HEK293 (cell line): Measurements from ENCODE around the gene YIF1B.

Experiments used
- ELK4 ChIP-seq: IDR thresholded peaks from 2 replicates; pipeline ENCODE4 v1.6.1; 2011; ENCODE audit warnings: mild to moderate bottlenecking, low read depth, low read length, borderline replicate concordance
- FEZF1 ChIP-seq: fragments of 450-650 bp; formaldehyde crosslinking; IDR thresholded peaks from 2 replicates; pipeline ENCODE4 v1.5.1; 2016; ENCODE audit warnings: missing biosample characterization, missing genetic modification characterization
- GLI2 ChIP-seq: fragments of 450-650 bp; formaldehyde crosslinking; IDR thresholded peaks from 2 replicates; pipeline ENCODE4; 2017; ENCODE audit warnings: missing biosample characterization, missing genetic modification characterization, low read depth, borderline replicate concordance
- KLF1 ChIP-seq: fragments of 450-650 bp; formaldehyde crosslinking; IDR thresholded peaks from 2 replicates; pipeline ENCODE4 v1.5.1; 2016; ENCODE audit warnings: missing biosample characterization, missing genetic modification characterization
- KLF17 ChIP-seq: fragments of 450-650 bp; formaldehyde crosslinking; IDR thresholded peaks from 2 replicates; pipeline ENCODE4 v1.5.1; 2016; ENCODE audit warnings: missing biosample characterization, missing genetic modification characterization
- PATZ1 ChIP-seq: fragments of 450-650 bp; formaldehyde crosslinking; IDR thresholded peaks from 2 replicates; pipeline ENCODE4 v1.5.1; 2016; ENCODE audit warnings: missing biosample characterization, missing genetic modification characterization
- PRDM4 ChIP-seq: fragments of 450-650 bp; formaldehyde crosslinking; IDR thresholded peaks from 2 replicates; pipeline ENCODE4 v1.5.1; 2017; ENCODE audit warnings: missing biosample characterization, missing genetic modification characterization
- RBAK ChIP-seq: fragments of 450-650 bp; formaldehyde crosslinking; IDR thresholded peaks from 2 replicates; pipeline ENCODE4 v1.5.1; 2016; ENCODE audit warnings: missing biosample characterization, missing genetic modification characterization
- SETDB1 ChIP-seq: IDR thresholded peaks from one replicate; pipeline ENCODE4 v1.6.1; 2017; ENCODE audit warnings: mild to moderate bottlenecking, low read length, moderate library complexity, mixed read lengths; ENCODE audit not compliant: insufficient read length
- SP7 ChIP-seq: fragments of 450-650 bp; formaldehyde crosslinking; IDR thresholded peaks from 2 replicates; pipeline ENCODE4 v1.5.1; 2016; ENCODE audit warnings: missing biosample characterization, missing genetic modification characterization
- WT1 ChIP-seq: fragments of 450-650 bp; formaldehyde crosslinking; IDR thresholded peaks from 2 replicates; pipeline ENCODE4 v1.5.1; 2016; ENCODE audit warnings: missing biosample characterization, missing genetic modification characterization
- ZBTB44 ChIP-seq: fragments of 450-650 bp; IDR thresholded peaks from 2 replicates; pipeline ENCODE4 v1.5.1; 2018; ENCODE audit warnings: missing biosample characterization, mild to moderate bottlenecking, missing genetic modification characterization
- ZNF121 ChIP-seq: fragments of 450-650 bp; formaldehyde crosslinking; IDR thresholded peaks from 2 replicates; pipeline ENCODE4 v1.5.1; 2016; ENCODE audit warnings: missing biosample characterization, missing genetic modification characterization
- ZNF146 ChIP-seq: fragments of 450-650 bp; formaldehyde crosslinking; IDR thresholded peaks from 2 replicates; pipeline ENCODE4 v1.5.1; 2016; ENCODE audit warnings: missing biosample characterization, missing genetic modification characterization
- ZNF169 ChIP-seq: fragments of 450-650 bp; formaldehyde crosslinking; IDR thresholded peaks from 2 replicates; pipeline ENCODE4 v1.5.1; 2016; ENCODE audit warnings: missing biosample characterization, missing genetic modification characterization
- ZNF174 ChIP-seq: fragments of 450-650 bp; formaldehyde crosslinking; IDR thresholded peaks from 2 replicates; pipeline ENCODE4 v1.5.0; 2017; ENCODE audit warnings: missing biosample characterization, mild to moderate bottlenecking, missing genetic modification characterization
- ZNF24 ChIP-seq: fragments of 450-650 bp; formaldehyde crosslinking; IDR thresholded peaks from 2 replicates; pipeline ENCODE4 v1.5.1; 2016; ENCODE audit warnings: missing biosample characterization, missing genetic modification characterization
- ZNF248 ChIP-seq: fragments of 450-650 bp; formaldehyde crosslinking; IDR thresholded peaks from 2 replicates; pipeline ENCODE4 v1.5.1; 2017; ENCODE audit warnings: missing biosample characterization, missing genetic modification characterization
- ZNF302 ChIP-seq: fragments of 450-650 bp; formaldehyde crosslinking; IDR thresholded peaks from 2 replicates; pipeline ENCODE4 v1.5.1; 2016; ENCODE audit warnings: missing biosample characterization, missing genetic modification characterization, low read depth
- ZNF335 ChIP-seq: fragments of 450-650 bp; formaldehyde crosslinking; conservative IDR thresholded peaks from 2 replicates; pipeline ENCODE4 v1.5.1; 2016; ENCODE audit warnings: missing biosample characterization, missing genetic modification characterization
- ZNF341 ChIP-seq: fragments of 450-650 bp; formaldehyde crosslinking; IDR thresholded peaks from 2 replicates; pipeline ENCODE4; 2016; ENCODE audit warnings: low read depth, missing biosample characterization, missing genetic modification characterization
- ZNF416 ChIP-seq: fragments of 450-650 bp; formaldehyde crosslinking; IDR thresholded peaks from 2 replicates; pipeline ENCODE4 v1.5.1; 2016; ENCODE audit warnings: missing biosample characterization, missing genetic modification characterization
- ZNF530 ChIP-seq: fragments of 450-650 bp; formaldehyde crosslinking; IDR thresholded peaks from 2 replicates; pipeline ENCODE4 v1.5.1; 2016; ENCODE audit warnings: low read depth, missing biosample characterization, missing genetic modification characterization
- ZNF610 ChIP-seq: fragments of 450-650 bp; formaldehyde crosslinking; IDR thresholded peaks from 2 replicates; pipeline ENCODE4 v1.5.1; 2016; ENCODE audit warnings: missing biosample characterization, missing genetic modification characterization, borderline replicate concordance
- ZNF621 ChIP-seq: fragments of 450-650 bp; formaldehyde crosslinking; IDR thresholded peaks from 2 replicates; pipeline ENCODE4 v1.5.1; 2017; ENCODE audit warnings: missing biosample characterization, missing genetic modification characterization
- ZNF624 ChIP-seq: fragments of 450-650 bp; formaldehyde crosslinking; IDR thresholded peaks from 2 replicates; pipeline ENCODE4 v1.5.1; 2017; ENCODE audit warnings: missing biosample characterization, missing genetic modification characterization
- ZNF639 ChIP-seq: fragments of 450-650 bp; formaldehyde crosslinking; IDR thresholded peaks from 2 replicates; pipeline ENCODE4 v1.5.1; 2016; ENCODE audit warnings: missing biosample characterization, missing genetic modification characterization
- ZNF654 ChIP-seq: fragments of 450-650 bp; formaldehyde crosslinking; IDR thresholded peaks from 2 replicates; pipeline ENCODE4 v1.5.1; 2016; ENCODE audit warnings: low read depth, missing biosample characterization, missing genetic modification characterization
- ZNF707 ChIP-seq: fragments of 450-650 bp; formaldehyde crosslinking; IDR thresholded peaks from 2 replicates; pipeline ENCODE4 v1.5.1; 2016; ENCODE audit warnings: missing biosample characterization, missing genetic modification characterization
- ZNF747 ChIP-seq: fragments of 450-650 bp; formaldehyde crosslinking; IDR thresholded peaks from 2 replicates; pipeline ENCODE4 v1.5.1; 2016; ENCODE audit warnings: missing biosample characterization, missing genetic modification characterization
- ZNF768 ChIP-seq: fragments of 450-650 bp; formaldehyde crosslinking; IDR thresholded peaks from 2 replicates; pipeline ENCODE4 v1.5.1; 2018; ENCODE audit warnings: missing biosample characterization, mild to moderate bottlenecking, missing genetic modification characterization

Gene YIF1B

GRCh38 chr19:38315657-38316476, at the start of gene YIF1B (continued):
- peak; percentile 79 for TF ChIP-seq KLF1
- TF ChIP-seq ZNF169 (tag by site-specific recombination) = no peak
- no peak for TF ChIP-seq ZNF248
- peak; percentile 74; the same call in 1 of the 2 replicates for TF ChIP-seq ZBTB44 (tag by site-specific recombination)
- TF ChIP-seq GLI2 (tag by site-specific recombination) = no peak
- no peak for TF ChIP-seq ZNF624 (tag by site-specific recombination)
- no peak for TF ChIP-seq ZNF621 (tag by site-specific recombination)
- TF ChIP-seq ZNF302 (tag by site-specific recombination) = no peak
- TF ChIP-seq ELK4 = no peak
- no peak for TF ChIP-seq ZNF121 (tag by site-specific recombination)
- peak; percentile 47; the same call in 1 of the 2 replicates for TF ChIP-seq ZNF639 (tag by site-specific recombination)
- TF ChIP-seq ZNF146 (tag by site-specific recombination) = no peak
- TF ChIP-seq ZNF768 = no peak
- 0 out of 2 replicates have a peak, but pooled peaks have one; percentile 35 for TF ChIP-seq ZNF610 (tag by site-specific recombination)
- no peak for TF ChIP-seq RBAK (tag by site-specific recombination)
- TF ChIP-seq PRDM4 = peak; percentile 79
- no peak for TF ChIP-seq FEZF1 (tag by site-specific recombination)
- no peak for TF ChIP-seq ZNF654 (tag by site-specific recombination)
- TF ChIP-seq SP7 (tag by site-specific recombination) = peak; percentile 76
- no peak for TF ChIP-seq SETDB1
- TF ChIP-seq WT1 = peak; percentile 47
- TF ChIP-seq ZNF416 (tag by site-specific recombination) = no peak
- TF ChIP-seq ZNF747 (tag by site-specific recombination) = no peak
- TF ChIP-seq ZNF24 (tag by site-specific recombination) = no peak; the same call in none of the 2 replicates
- no peak for TF ChIP-seq ZNF530
- peak; percentile 97 for TF ChIP-seq ZNF335 (tag by site-specific recombination)
- TF ChIP-seq ZNF707 (tag by site-specific recombination) = no peak
- no peak for TF ChIP-seq ZNF174 (tag by site-specific recombination)
- peak; percentile 15; the same call in 1 of the 2 replicates for TF ChIP-seq ZNF341
- TF ChIP-seq KLF17 (tag by site-specific recombination) = peak; percentile 73; the same call in 1 of the 2 replicates
- TF ChIP-seq PATZ1 (tag by site-specific recombination) = peak; percentile 79
